Measurements from ENCODE around the gene PNP. TPM values are rescaled to one million over a fixed set of nuclear protein-coding genes. Genes with fewer than 3 reads are reported as not detected.

Gene PNP
- total and polyA plus RNA-seq, 2 donors (not counting 1 experiment from before 2014, with no cell fraction given), result 42.0 to 119 TPM

DNA sequence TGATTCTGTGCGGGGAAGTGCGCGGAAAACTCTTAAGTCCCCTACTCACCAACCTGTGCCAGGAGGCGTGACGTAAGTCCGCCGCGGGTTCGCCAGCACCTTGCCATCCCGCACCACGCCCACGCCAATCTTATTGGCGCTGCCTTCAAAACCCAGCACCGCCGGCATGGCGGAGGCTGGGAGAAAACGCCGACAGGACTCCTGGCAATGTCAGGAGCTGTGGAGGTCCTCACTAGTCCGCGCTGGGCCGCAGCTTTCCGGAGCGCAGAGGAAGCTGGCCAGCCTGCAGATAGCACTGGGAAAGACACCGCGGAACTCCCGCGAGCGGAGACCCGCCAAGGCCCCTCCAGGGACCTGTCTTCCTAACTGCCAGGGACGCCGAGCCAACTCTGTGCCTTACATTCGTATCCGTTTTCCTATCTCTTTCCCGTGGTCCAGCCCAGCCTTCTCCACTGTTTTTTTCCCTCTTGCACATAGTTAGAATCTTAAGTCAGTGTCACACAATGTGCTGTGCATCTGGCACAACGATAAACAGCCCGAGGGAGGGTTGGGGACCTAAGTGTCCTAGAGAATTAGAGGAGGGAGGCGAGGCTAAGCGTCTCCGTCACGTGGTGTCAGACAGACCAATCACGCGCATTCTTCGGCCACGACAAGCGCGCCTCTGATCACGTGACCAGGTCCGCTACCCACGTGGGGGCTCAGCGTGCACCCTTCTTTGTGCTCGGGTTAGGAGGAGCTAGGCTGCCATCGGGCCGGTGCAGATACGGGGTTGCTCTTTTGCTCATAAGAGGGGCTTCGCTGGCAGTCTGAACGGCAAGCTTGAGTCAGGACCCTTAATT, 14.5 kb upstream of the PNP start, which contains the start of the genes APEX1 and OSGEP:
Gene APEX1 (plus strand): TSS at position 711 of the 839 bp plus-strand sequence. CDS start 420 bp downstream, outside the sequence.
Gene OSGEP (minus strand): TSS at position 297 of the 839 bp plus-strand sequence. CDS start 129 bp downstream, at position 168.
- ATAC-seq (ENCODE audit: low read depth) (peak; percentile 91), DNase-seq (peak; percentile 99)
- peaks cover 21 to 54% of the 10 kb centered on the region in 2 donors for H3K4me1 ChIP-seq (ENCODE audit: control insufficient read depth in 2 of 2, insufficient read depth in 2 of 2, low read length in 2 of 2)
- Mint-ChIP-seq H3K4me3 (peak within 1 kb of the TSS; percentile 17), H3K4me1 (peaks cover 23% of the 10 kb centered on the region), H3K9me3 (ENCODE audit: insufficient read depth) (no peaks in the 10 kb centered on the region), H3K27me3 (no peaks in the 10 kb centered on the region), H3K27ac (no peak within 1 kb of the TSS)
- CTCF ChIA-PET, result interaction anchor here (1.1 to 4.6 kb wide), 4 partner anchors 15 to 158 kb away, joined by 3 to 59 read pairs (median 4); partner anchors contain the start of gene TEP1
- H2AFZ ChIP-seq (ENCODE audit: insufficient read depth, low read depth, low read length, poor library complexity, severe bottlenecking), result peak within 1 kb of the TSS; percentile 85
- peaks cover 62% of the 10 kb centered on the region for H3K79me2 ChIP-seq (ENCODE audit: control insufficient read depth, insufficient read depth, low read length)
- H3K9ac ChIP-seq (ENCODE audit: low read length), result peak within 1 kb of the TSS; percentile 82
- H4K20me1 ChIP-seq (ENCODE audit: control insufficient read depth, insufficient read depth, low read length, poor library complexity, severe bottlenecking), result peaks cover 23% of the 10 kb centered on the region
- POLR2A ChIA-PET, result interaction anchor here (0.6 to 2.6 kb wide), 9 partner anchors 10 to 291 kb away, joined by 3 to 17 read pairs (median 4); partner anchors contain the start of genes EDDM3A, PNP and TEP1
- peak within 1 kb of the TSS; percentile 70 to 95 (median 92) for H3K4me3 ChIP-seq (ENCODE audit: control extremely low read depth in 1 of 5, extremely low read depth in 1 of 5, insufficient read depth in 1 of 5, low read depth in 2 of 5, low read length in 4 of 5)
- intact Hi-C loops (cut with micrococcal nuclease), result loop anchor here (1.0 to 2.0 kb wide), 5 partner anchors 15 to 229 kb away; partner anchors contain the start of genes PARP2, PNP and TEP1
- no peaks in the 10 kb centered on the region for H3K27me3 ChIP-seq (replicated peaks in 1 of 4; ENCODE audit: control extremely low read depth in 1 of 4, control insufficient read depth in 3 of 4, insufficient read depth in 4 of 4, low read length in 3 of 4)
- 0% methylated on average over 56 of the region's 56 CpGs for WGBS (ENCODE audit: insufficient coverage)
- H3K27ac ChIP-seq (ENCODE audit: low read length in 2 of 2), result peak within 1 kb of the TSS; percentile 87 to 97
- TF ChIP-seq CTCF (IDR thresholded peaks at IDR 0.05) (no peak), EZH2 (IDR thresholded peaks at IDR 0.05; ENCODE audit: borderline replicate concordance, insufficient read depth, low read depth, low read length, poor library complexity, severe bottlenecking) (no peak)
- peak within 1 kb of the TSS; percentile 89 for H3K4me2 ChIP-seq (replicated peaks; ENCODE audit: low read depth, low read length, poor library complexity, severe bottlenecking)
- H3K9me3 ChIP-seq (ENCODE audit: control extremely low read depth in 1 of 3, control insufficient read depth in 2 of 3, insufficient read depth in 1 of 3, low read length in 2 of 3), result no peaks in the 10 kb centered on the region
- peaks cover 22 to 63% of the 10 kb centered on the region in 2 experiments for H3K36me3 ChIP-seq (replicated peaks in 1 of 2; ENCODE audit: control extremely low read depth in 1 of 2, control insufficient read depth in 1 of 2, extremely low read depth in 1 of 2, insufficient read depth in 2 of 2, low read length in 1 of 2)

Data from B cell (primary cell).